ENCODE measurements around the gene SBK1.
"Not testable (repeated sequence)": the region's sequence is repeated elsewhere in the genome, so short reads cannot be mapped to it uniquely, and the experiment has no call there.

SBK1 gene

DNA sequence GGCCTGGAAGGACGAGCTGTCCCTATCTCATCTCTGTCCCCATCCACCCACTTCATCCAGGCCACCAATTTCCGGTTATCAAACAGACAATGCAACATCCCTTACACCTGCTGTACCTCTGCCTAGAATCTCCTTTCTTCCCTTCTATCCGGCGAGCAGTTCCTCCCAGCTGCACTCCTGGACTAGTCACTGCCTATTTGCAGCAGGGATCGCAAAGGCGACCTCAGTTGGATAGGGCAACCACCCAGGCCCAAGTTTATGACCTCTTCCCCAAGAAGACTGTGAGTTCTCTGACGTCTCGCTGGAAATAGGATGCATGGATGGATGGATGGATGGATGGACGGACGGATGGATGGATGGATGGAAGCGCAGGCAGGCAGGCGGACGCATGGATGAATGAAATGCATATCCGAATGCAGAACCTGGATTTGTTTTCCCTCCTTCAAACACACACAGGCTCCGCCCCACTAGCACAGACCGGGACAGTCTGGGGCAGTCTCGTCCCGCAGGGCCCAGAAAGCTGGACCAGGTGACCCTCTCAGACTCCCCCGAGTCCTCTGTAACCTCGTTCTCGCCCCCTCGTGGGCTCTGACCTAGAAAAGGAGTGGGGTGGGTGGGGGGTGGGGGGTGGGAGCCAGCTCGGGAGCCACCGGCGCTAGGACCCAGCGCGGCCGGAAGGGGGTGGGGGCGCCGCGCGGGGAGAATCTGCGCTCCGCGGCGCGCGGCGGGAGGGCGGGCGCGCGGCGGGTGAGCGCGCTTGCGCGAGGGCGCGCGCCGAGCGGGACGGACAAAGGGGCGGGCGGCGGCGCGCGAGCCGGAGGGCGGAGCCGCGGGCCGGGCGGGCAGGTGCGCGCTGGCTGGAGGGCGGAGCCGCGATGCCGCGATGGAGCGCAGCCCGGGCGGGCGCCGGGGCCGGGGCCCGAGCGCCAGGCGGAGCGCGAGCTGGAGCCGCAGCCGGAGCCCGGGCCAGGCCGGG, at the start of gene SBK1:
Gene SBK1, plus strand, starts transcription at position 875 of the 976 bp plus-strand sequence. CDS start 24,867 bp downstream, outside the sequence.
- peak within 1 kb of the TSS; percentile 76 for H3K4me3 ChIP-seq (ENCODE audit: low read depth, low read length)

DNA sequence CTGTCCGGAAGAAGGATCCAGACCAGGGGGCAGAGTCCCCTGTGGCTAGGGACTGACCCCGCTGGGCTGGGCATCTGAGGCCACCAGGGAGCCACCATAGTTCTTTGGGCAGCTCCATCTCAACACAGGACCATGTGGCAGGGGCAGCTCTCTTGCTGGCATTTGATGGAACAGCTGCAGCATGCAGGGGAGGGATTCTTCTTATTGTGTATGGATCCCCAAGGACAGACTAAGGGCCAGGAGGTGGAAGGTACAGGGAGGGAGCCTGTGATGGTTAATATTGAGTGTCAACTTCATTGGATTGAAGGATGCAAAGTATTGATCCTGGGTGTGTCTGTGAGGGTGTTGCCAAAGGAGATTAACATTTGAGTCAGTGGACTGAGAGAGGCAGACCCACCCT, 42.8 kb upstream of the SBK1 start:
- H3K4me3 ChIP-seq (ENCODE audit: low read depth, low read length): not testable (repeated sequence)

DNA sequence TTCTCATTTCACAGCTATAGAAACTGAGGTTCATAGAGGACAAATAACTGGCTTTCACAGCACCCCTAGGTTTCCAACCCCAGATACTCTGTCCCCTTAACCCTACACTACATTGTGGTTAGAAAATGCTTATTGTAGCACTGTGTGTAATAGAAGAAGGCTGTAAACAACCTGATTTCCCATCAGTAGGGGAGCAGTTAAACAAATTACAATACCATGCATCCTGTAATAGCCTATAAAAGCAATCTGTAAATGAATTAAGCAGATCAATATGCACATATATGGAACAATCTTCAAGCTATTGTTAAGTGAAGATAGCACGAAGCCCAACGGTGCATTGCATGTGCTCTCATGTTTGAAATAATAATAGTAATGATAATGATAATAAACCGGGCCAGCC, 41.3 kb upstream of the SBK1 start:
- H3K4me3 ChIP-seq (ENCODE audit: low read depth, low read length): no peak overlapping the region

DNA sequence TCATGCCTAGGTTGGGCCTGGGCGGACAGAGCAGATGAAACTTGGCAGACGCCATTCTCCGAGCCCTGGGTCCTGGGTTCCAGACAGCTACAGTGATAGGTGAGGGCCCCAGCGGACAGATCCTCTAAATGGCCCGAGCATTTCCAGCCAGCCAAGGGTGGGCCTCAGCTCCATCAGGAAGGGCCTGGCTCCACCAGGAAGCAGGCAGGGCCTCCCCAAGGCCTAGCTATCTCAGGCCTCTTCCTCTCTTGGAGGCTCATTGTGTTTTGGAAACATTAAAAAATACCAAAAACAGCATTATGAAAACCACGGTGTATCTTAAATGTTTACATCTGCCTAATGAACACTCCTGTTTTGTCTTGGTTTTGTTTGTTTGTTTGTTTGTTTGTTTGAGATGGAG, 38.2 kb upstream of the SBK1 start:
- H3K4me3 ChIP-seq (ENCODE audit: low read depth, low read length): no peak overlapping the region

DNA sequence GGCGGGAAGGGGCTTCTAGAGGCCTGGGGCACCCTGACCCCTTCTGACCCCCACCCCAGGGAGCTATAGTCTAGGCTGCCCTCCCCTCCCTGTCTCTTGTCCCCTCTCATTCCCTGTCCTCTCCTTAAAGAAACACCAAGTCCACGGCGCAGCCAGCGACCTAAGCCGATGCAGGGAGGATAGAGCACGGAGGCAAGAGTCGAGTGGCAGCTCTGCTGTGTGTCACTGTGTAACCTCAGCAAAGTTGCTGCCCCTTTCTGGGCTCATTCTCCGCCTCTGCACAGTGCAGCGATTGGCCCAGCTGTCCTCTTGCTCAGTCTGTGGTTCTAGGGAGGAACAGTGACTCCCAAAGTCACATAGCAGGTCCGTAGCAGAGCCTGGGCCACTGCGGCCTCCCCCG, 36.5 kb upstream of the SBK1 start:
- H3K4me3 ChIP-seq (ENCODE audit: low read depth, low read length): no peak overlapping the region

DNA sequence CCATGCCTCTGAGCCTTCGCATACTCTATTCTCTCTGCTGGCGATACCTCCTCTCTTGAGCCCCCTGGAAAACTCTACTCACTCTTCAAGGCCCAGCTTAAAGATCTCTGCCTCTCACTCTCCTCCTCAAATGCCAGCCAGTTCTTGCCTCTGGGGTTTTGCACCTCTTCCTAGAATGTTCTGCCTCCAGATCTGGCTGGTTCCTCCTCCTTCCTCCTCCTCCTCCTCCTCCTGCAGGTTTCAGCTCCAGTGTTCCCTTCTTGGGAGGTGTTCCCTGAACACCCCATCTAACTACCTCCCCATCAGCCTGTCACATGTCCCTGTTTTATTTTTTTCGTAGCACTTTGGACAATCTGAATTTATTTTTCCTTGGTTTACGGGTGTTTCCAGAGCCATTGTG, 35.1 kb upstream of the SBK1 start:
- no peak overlapping the region for H3K4me3 ChIP-seq (ENCODE audit: low read depth, low read length)

DNA sequence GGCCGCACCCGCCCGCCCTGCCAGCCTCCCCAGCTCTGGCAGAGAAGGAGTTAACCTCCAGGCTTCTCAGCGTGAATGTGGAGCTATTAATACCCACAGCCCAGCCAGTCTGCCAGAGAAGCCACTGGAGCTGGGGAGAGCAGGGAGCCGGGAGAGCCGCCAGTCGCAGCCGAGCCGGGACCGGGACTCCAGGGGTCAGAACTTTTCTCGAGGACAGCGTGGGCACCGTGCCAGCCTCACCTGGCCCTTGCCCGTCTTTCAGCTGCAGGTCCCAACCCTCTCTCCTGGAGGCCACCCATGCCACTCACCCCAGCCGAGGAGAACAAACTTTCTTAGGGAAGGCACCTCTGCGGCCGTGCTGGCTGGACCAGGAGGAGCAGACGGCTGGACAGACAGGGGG, 33.8 kb upstream of the SBK1 start:
- no peak overlapping the region for H3K4me3 ChIP-seq (ENCODE audit: low read depth, low read length)

DNA sequence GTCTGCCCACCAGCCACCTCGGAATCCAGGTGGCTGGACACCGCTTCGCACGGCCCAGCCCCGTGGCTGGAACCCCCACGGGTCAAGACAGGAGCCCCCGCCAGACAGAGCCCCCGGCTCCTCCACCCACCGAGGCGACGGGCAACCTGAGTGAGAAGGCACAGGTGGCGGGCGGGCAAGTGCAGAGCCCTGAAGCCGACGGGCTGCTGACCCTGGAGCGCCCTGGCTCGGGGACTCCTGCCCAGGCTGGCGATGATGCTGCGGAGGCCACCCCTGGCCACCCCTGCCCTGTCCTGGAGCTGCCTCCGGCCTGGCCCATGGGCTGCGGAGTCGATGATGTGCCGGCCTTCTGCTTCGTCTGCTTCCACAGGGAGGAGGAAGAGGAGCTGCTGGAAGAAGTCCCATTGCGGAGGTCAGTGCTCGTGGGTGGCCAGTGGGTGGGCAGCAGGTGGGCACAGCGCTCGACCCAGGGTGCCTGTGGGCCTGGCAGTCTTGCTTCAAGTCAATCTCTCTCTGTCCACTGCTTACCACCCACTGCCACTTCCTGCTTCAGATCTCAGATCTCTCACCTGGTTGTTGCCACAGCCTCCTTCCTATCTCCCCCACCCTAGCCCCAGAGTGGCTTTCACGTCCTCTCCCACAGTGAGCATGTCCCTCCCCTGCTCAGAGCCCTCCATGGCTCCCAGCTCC, 33.1 kb upstream of the SBK1 start:
- no peak overlapping the region for H3K4me3 ChIP-seq (ENCODE audit: low read depth, low read length)

DNA sequence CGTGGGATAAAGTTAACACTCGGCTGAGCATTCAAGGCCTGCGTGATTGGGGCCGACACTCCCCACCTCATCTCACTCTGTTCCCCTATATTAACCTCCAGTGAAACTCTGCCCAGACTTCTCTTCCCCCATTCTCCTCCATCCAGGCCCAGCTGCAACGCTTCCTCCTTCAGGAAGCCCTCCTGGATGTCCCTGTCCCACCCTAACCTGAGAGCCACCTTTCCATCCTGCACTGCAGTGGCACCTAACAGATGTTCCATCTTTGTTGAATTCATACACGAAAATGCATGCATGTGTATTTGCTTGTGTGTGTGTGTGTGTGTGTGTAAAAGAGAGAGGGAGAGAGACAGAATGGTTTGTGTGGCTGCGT, 32.6 kb upstream of the SBK1 start:
- no peak overlapping the region for H3K4me3 ChIP-seq (ENCODE audit: low read depth, low read length)

DNA sequence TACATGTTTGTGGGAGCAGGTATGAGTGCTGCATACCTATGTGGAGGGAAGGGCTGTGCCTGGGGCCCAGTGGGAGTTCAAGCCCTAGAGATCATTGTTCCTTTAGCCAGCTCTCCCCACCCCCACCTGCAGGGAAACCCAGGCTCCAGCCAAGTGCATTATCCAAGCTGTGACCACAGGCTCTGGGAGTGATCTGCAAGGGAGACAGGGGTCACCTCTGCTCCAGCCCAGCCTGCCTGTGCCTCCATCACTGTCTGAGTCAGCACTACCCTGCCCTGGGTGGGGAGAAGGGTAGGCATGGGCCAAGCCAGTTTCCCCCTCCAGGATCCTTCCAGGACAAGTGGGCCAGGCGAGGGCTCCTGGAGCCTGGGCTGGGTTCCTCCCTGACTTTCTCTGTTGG, 32.1 kb upstream of the SBK1 start:
- no peak overlapping the region for H3K4me3 ChIP-seq (ENCODE audit: low read depth, low read length)

DNA sequence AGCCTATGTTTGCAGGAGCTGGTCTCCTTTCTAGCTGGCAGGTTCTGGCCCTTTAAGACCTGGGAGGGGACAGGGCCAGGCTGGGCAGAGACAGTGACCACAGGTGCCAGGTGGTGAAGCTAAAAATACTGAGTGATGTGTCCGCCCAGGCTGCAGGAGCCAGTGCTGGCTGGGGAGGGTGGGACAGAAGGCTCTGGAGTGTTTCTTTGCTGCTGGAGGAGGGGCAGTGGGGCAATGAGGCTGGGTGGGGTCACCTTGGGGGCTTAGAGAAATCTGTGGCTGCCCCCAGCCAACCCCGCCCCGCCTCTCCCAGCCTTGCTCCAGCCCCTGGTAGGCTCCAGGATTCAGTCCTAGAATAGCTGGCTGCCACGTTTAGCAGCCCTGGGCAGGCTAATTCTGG, 30.4 kb upstream of the SBK1 start:
- no peak overlapping the region for H3K4me3 ChIP-seq (ENCODE audit: low read depth, low read length)

DNA sequence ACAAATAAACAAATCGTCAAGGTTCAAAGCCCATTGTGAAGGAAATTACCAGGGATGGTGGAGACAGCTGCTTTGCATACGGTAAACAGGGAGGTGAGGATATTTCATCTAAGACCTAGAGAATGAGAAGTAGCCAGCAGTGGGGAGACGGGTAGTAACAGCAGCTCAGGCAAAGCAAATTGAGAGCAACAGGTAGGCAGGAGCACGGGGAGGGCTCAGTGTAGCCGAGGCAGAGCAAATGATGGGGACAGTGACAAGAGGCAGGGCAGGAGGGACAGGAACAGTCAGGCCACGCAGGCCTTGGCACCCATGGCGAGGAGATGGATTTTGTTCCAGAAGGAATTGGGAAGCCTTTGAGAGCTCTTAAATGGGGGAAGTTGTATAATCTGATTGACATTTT, 29.0 kb upstream of the SBK1 start:
- no peak overlapping the region for H3K4me3 ChIP-seq (ENCODE audit: low read depth, low read length)

DNA sequence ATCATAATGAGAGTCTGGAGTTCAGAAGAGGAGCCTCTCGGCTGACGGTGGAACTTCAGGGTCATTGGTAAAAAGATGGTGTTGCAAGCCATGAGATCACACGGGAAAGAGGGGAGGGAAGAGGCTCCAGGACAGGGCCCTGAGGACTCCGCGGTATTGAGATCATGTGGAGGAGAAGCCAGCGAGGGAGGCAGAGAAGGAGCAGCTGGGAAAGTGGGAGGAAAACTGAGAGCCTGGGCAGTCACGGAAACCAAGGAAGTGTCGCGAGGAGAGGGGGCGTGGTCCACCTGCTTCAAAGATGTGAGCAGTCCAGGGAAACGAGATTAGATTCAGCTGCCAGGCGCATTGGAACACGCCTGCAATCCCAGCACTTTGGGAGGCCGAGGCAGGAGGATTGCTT, 27.7 kb upstream of the SBK1 start:
- H3K4me3 ChIP-seq (ENCODE audit: low read depth, low read length): no peak overlapping the region

DNA sequence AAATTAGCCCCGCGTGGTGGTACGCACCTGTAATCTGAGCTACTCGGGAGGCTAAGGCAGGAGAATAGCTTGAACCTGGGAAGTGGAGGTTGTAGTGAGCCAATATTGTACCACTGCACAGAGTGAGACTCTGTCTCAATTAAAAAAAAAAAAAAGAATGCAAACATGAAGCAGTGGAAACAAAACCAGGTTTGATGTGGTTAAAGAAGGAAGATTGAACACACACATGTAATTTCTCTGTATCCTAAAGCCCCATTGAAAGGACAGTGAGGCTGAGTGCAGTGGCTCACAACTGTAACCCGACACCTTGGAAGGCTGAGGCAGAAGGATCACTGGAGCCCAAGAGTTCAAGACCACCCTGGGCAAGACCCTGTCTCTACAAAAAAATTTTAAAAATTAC, 26.5 kb upstream of the SBK1 start:
- no peak overlapping the region for H3K4me3 ChIP-seq (ENCODE audit: low read depth, low read length)

DNA sequence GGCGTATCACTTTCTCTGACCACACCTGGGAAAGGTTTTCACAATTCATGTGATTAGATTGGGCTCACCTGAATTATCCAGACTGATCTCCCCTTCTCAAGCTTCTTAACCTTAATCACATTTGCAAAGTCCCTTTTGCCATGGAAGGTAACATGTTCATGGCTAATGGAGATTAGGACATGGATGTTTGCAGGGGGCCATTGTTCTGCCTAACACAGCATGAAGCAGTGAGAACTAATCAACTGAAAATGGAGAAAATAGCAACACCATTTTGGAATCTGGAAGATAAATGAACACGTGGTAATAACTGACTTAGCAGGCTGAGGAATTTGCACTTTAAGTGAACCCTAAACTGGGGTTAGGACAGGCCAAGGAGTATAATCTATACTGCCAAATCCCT, 25.0 kb upstream of the SBK1 start:
- H3K4me3 ChIP-seq (ENCODE audit: low read depth, low read length): no peak overlapping the region

DNA sequence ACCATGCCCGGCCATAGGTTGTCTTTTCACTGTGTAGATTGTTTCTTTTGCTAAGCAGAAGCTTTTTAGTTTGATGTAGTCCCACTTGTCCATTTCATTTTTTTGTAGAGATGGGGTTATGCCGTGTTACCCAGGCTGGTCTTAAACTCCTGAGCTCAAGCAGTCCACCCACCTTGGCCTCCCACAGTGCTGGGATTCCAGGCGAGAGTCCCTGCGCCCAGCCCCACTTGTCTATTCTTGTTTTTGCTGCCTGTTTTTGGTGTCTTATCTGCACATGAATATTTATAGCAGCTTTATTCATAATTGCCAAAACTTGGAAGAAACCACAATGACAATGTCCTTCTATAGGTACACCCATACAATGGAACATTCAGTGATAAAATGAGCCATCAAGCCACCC, 18.8 kb upstream of the SBK1 start:
- no peak overlapping the region for H3K4me3 ChIP-seq (ENCODE audit: low read depth, low read length)

DNA sequence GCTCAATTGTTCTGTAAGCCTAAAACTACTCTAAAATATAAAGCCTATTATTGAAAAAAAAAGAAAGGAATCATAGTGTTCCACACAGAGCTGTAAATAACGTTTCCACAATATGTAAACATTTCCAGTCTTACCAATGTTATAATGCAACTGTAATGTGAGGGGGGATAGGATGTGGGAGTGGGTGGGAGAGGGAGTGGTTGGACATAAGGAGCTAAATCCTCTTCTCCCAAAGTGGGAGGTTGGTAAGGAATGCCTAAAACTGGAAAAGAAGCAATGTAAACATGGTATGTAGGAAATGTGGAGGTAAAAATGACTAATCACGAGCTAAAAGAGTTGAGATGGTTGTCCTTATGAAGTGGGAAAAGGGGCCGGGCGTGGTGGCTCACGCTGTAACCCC, 17.6 kb upstream of the SBK1 start:
- H3K4me3 ChIP-seq (ENCODE audit: low read depth, low read length): no peak overlapping the region

DNA sequence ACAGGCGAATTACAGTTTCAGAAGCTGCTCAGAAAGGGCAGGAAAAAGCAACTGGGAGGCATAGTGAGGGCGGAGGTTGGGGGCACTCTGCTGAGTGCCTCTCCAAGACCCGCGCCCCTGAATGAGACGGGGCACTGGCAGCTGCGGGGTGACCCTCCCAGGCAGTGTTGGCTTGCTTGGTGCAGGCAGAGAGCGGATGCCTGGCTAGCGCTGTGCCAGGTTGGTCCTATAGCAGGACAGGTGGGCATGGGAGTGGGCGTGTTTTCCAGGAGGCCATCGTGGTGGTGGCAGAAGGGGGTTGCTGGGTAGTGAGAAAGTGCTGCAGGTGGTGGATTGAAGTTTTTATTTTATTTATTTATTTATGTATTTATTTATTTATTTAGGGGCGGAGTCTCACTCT, 16.0 kb upstream of the SBK1 start:
- H3K4me3 ChIP-seq (ENCODE audit: low read depth, low read length): no peak overlapping the region

DNA sequence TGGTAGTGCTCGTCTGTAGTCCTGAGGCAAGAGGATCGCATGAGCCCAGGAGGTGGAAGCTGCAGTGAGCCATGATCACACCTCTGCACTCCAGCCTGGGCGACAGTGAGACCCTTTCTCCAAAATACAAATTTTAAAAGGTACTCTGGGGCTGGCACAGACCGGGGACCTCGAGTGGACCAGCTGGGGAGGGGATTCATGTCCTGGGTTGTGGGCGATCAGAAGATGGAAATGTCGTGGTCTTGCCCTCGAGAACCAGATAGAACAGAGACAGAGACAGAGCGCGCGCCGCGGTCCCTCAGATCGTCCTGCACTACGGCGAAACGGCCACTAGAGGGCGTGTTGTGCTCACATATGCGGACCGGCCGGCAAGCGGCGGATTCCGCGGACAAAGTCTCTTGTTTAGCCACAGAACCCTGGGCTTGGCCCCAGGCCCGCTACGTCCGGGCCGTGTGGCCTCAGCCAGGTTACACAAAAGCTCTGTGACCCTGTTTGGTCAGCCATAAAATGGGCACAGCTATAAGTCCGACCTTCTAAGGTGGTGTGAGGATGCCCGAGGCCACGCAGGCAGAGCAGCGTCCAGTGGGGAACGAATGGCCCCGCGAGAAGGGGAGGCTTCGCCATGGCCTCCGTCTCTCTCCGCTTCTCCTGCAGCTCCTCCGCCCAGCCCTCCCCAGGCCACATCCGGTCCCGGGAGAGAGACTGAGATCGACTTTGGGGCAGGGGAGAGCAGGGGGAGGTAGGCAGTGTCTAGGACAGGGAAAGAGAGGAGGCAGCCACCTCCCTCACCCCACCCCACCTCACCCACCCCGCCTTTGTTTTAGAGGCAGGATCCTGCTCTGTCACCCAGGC, 14.6 kb upstream of the SBK1 start:
- H3K4me3 ChIP-seq (ENCODE audit: low read depth, low read length): peak overlapping the region; percentile 28

DNA sequence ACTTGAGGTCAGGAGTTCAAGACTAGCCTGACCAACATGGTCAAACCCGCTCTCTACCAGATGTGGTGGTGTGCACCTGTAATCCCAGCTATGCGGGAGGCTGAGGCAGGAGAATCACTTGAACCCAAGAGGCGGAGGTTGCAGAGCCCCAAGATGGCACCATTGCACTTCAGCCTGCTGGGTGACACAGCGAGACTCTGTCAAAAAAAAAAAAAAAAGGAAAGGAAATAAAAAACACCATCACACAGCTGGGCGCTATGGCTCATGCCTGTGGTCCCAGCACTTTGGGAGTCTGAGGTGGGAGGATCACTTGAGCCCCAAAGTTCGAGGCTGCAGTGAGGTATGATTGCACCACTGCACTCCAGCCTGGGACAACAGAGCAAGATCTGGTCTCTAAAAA, 13.3 kb upstream of the SBK1 start:
- H3K4me3 ChIP-seq (ENCODE audit: low read depth, low read length): no peak overlapping the region
